SKM-1 treated with dmso at 0.1 percent for 144 hours (cell line): ENCODE data around the gene HSFX2.
"Not testable (repeated sequence)": the region's sequence is repeated elsewhere in the genome, so short reads cannot be mapped to it uniquely, and the experiment has no call there.

Source experiments
- DNase-seq: peaks from one replicate; lab custom pipeline; 2025; ENCODE audit not compliant: unreplicated experiment; lab: John Stamatoyannopoulos, UW

HSFX2 gene

GRCh38 chrX:149595214-149595613 is at the start of gene HSFX2:
TSS of gene HSFX2 (minus strand) at chrX:149595314. CDS start at chrX:149594700, 614 bp downstream.
- not testable (repeated sequence) for DNase-seq

GRCh38 chrX:149643496-149643895 is 48.4 kb upstream of the HSFX2 start:
- no peak for DNase-seq

GRCh38 chrX:149641835-149642234 is 46.7 kb upstream of the HSFX2 start:
- no peak for DNase-seq

GRCh38 chrX:149641432-149641831 is 46.3 kb upstream of the HSFX2 start:
- DNase-seq, result no peak

GRCh38 chrX:149639568-149639967 is 44.5 kb upstream of the HSFX2 start:
- DNase-seq, result no peak

- DNase-seq, result no peak
Measured at GRCh38 chrX:149638860-149639259, 43.7 kb upstream of the HSFX2 start.

GRCh38 chrX:149633511-149633910 is 38.4 kb upstream of the HSFX2 start:
- DNase-seq, result no peak

GRCh38 chrX:149631234-149632165 is 36.4 kb upstream of the HSFX2 start, which contains the start of gene TMEM185A:
TSS of gene TMEM185A (minus strand) at chrX:149631792. CDS start at chrX:149631580, 212 bp downstream.
- DNase-seq, result peak; percentile 42

- no peak for DNase-seq
Measured at GRCh38 chrX:149630681-149631233, 35.6 kb upstream of the HSFX2 start.

GRCh38 chrX:149629730-149630387 is 34.7 kb upstream of the HSFX2 start:
- DNase-seq, result no peak

- no peak for DNase-seq
Measured at GRCh38 chrX:149628768-149629167, 33.7 kb upstream of the HSFX2 start.

- DNase-seq, result no peak
Measured at GRCh38 chrX:149628280-149628679, 33.2 kb upstream of the HSFX2 start.

GRCh38 chrX:149626829-149627228 is 31.7 kb upstream of the HSFX2 start:
- not testable (repeated sequence) for DNase-seq

- DNase-seq, result not testable (repeated sequence)
Measured at GRCh38 chrX:149619662-149620061, 24.5 kb upstream of the HSFX2 start.

GRCh38 chrX:149618871-149619270 is 23.8 kb upstream of the HSFX2 start:
- no peak for DNase-seq

GRCh38 chrX:149611623-149612175 is 16.6 kb upstream of the HSFX2 start:
- DNase-seq, result no peak

GRCh38 chrX:149610511-149610910 is 15.4 kb upstream of the HSFX2 start:
- DNase-seq, result no peak

- no peak for DNase-seq
Measured at GRCh38 chrX:149607699-149608098, 12.6 kb upstream of the HSFX2 start.

GRCh38 chrX:149605248-149605885 is 10.3 kb upstream of the HSFX2 start:
- DNase-seq, result not testable (repeated sequence)

- DNase-seq, result not testable (repeated sequence)
Measured at GRCh38 chrX:149598603-149599002, 3.5 kb upstream of the HSFX2 start.

- not testable (repeated sequence) for DNase-seq
Measured at GRCh38 chrX:149595943-149596342, 829 bp upstream of the HSFX2 start.
